ENCODE data around the gene P2RX5.
"Not testable (repeated sequence)": the region's sequence is repeated elsewhere in the genome, so short reads cannot be mapped to it uniquely, and the experiment has no call there.

P2RX5 gene

GRCh38 chr17:3695723-3696411, at the start of gene P2RX5:
P2RX5 (minus strand) TSS chr17:3696155; CDS start chr17:3696005, 150 bp downstream.
- DNase-seq: peak; percentile 27

- DNase-seq: no peak
Measured at GRCh38 chr17:3745071-3745470, 49.1 kb upstream of the P2RX5 start.

- no peak for DNase-seq
Measured at GRCh38 chr17:3744014-3744413, 48.1 kb upstream of the P2RX5 start.

GRCh38 chr17:3740611-3741073, 44.7 kb upstream of the P2RX5 start:
- DNase-seq: no peak

- DNase-seq: no peak
Measured at GRCh38 chr17:3739422-3740124, 43.6 kb upstream of the P2RX5 start.

- peak; percentile 82 for DNase-seq
Measured at GRCh38 chr17:3738562-3739295, 42.8 kb upstream of the P2RX5 start.

- no peak for DNase-seq
Measured at GRCh38 chr17:3735515-3735914, 39.6 kb upstream of the P2RX5 start.

GRCh38 chr17:3734911-3735276, 38.9 kb upstream of the P2RX5 start:
- DNase-seq: not testable (repeated sequence)

GRCh38 chr17:3732210-3732621, 36.3 kb upstream of the P2RX5 start:
- DNase-seq: no peak

GRCh38 chr17:3730881-3731429, 35.0 kb upstream of the P2RX5 start:
- no peak for DNase-seq

- DNase-seq: no peak
Measured at GRCh38 chr17:3729881-3730280, 33.9 kb upstream of the P2RX5 start.

GRCh38 chr17:3728099-3728498, 32.1 kb upstream of the P2RX5 start:
- not testable (repeated sequence) for DNase-seq

GRCh38 chr17:3727041-3727440, 31.1 kb upstream of the P2RX5 start:
- DNase-seq: no peak

GRCh38 chr17:3724378-3725077, 28.6 kb upstream of the P2RX5 start:
- DNase-seq: peak; percentile 12

- DNase-seq: peak; percentile 91
Measured at GRCh38 chr17:3723556-3724377, 27.8 kb upstream of the P2RX5 start, which contains the start of gene HASPIN. HASPIN (plus strand) TSS chr17:3723903; CDS start chr17:3723936, 33 bp downstream.

- no peak for DNase-seq
Measured at GRCh38 chr17:3723188-3723555, 27.2 kb upstream of the P2RX5 start.

GRCh38 chr17:3722716-3723115, 26.8 kb upstream of the P2RX5 start:
- DNase-seq: no peak

GRCh38 chr17:3719265-3719664, 23.3 kb upstream of the P2RX5 start:
- no peak for DNase-seq

GRCh38 chr17:3718201-3718600, 22.2 kb upstream of the P2RX5 start:
- DNase-seq: no peak

GRCh38 chr17:3715296-3715695, 19.3 kb upstream of the P2RX5 start:
- no peak for DNase-seq

GRCh38 chr17:3712811-3713463, 17.0 kb upstream of the P2RX5 start:
- DNase-seq: peak; percentile 27
